PC-3 (cell line): ENCODE data around the gene TBC1D13. TPM values are rescaled to one million over a fixed set of nuclear protein-coding genes. Genes with fewer than 3 reads are reported as not detected.

Experiments used
- ATAC-seq: fragments of 200-7000 bp; cut with Tn5 transposase; 2 replicates; pipeline ENCODE4 v1.9.1; 2020; ENCODE audit warnings: mild to moderate bottlenecking, moderate library complexity
- BruUV-seq: library from RNA; stranded (reverse); fragments of 400-500 nt; replicated peaks from 2 replicates; lab custom pipeline; 2021; lab: Mats Ljungman, UMichigan
- CTCF ChIA-PET: fragments of 300-600 bp; sonication (Branson Sonifier 250); formaldehyde crosslinking; loops from one replicate; lab custom pipeline; 2022; ENCODE audit warnings: antibody characterized with exemption; lab: Charles Lee
- POLR2A ChIA-PET: fragments of 300-600 bp; sonication (Branson Sonifier 250); formaldehyde crosslinking; loops from one replicate; lab custom pipeline; 2022; ENCODE audit warnings: antibody characterized with exemption; ENCODE audit not compliant: unreplicated experiment; lab: Charles Lee
- DNase-seq: peaks from one replicate; pipeline ENCODE4 v3.0.0-alpha.2; 2015
- H2AFZ ChIP-seq: fragments of 300-600 bp; sonication (generic); 2 replicates; pipeline ENCODE4 v1.6.0; 2016; ENCODE audit warnings: antibody characterized with exemption, low read length
- H3F3A ChIP-seq: fragments of 300-600 bp; sonication (generic); one replicate; pipeline ENCODE4 v1.6.0; 2017; ENCODE audit warnings: antibody characterized with exemption, low read length, control low read depth, mild to moderate bottlenecking; ENCODE audit not compliant: unreplicated experiment
- H3K27ac ChIP-seq: fragments of 300-600 bp; sonication (generic); 2 replicates; pipeline ENCODE4 v1.5.1; 2016; ENCODE audit warnings: mild to moderate bottlenecking, low read length
- H3K27me3 ChIP-seq: fragments of 300-600 bp; sonication (generic); 2 replicates; pipeline ENCODE4 v1.6.1; 2016; ENCODE audit warnings: low read length, mixed read lengths
- H3K36me3 ChIP-seq: fragments of 300-600 bp; sonication (generic); 2 replicates; pipeline ENCODE4 v1.6.1; 2016; ENCODE audit warnings: low read depth, mixed run types, low read length, mixed read lengths
- H3K4me1 ChIP-seq: fragments of 300-600 bp; sonication (generic); 2 replicates; pipeline ENCODE4 v1.5.1; 2016; ENCODE audit warnings: low read length; ENCODE audit not compliant: insufficient read depth
- H3K4me2 ChIP-seq: fragments of 300-600 bp; sonication (generic); 2 replicates; pipeline ENCODE4 v1.6.0; 2016; ENCODE audit warnings: low read length
- H3K4me3 ChIP-seq: fragments of 300-600 bp; sonication (generic); 2 replicates; pipeline ENCODE4 v1.5.1; 2016; ENCODE audit warnings: mild to moderate bottlenecking, low read length, mixed read lengths
- H3K79me2 ChIP-seq: fragments of 300-600 bp; sonication (generic); 2 replicates; pipeline ENCODE4 v1.6.1; 2017; ENCODE audit warnings: low read length, mixed read lengths
- H3K9ac ChIP-seq: fragments of 300-600 bp; sonication (generic); 2 replicates; pipeline ENCODE4 v1.6.0; 2016; ENCODE audit warnings: mild to moderate bottlenecking, low read length
- H3K9me2 ChIP-seq: fragments of 300-600 bp; sonication (generic); replicated peaks from 2 replicates; pipeline ENCODE4 v1.6.1; 2016; ENCODE audit warnings: mixed run types, low read length, mixed read lengths
- H3K9me3 ChIP-seq: fragments of 300-600 bp; sonication (generic); 2 replicates; pipeline ENCODE4 v1.6.1; 2016; ENCODE audit warnings: low read length, mixed read lengths
- H4K20me1 ChIP-seq: fragments of 300-600 bp; sonication (generic); 2 replicates; pipeline ENCODE4 v1.6.1; 2016; ENCODE audit warnings: low read length, mixed read lengths
- EZH2 ChIP-seq: fragments of 300-600 bp; sonication (generic); IDR thresholded peaks from one replicate; pipeline ENCODE4 v1.6.1; 2017; ENCODE audit warnings: antibody characterized with exemption, mild to moderate bottlenecking, low read length; ENCODE audit not compliant: unreplicated experiment
- EZH2phosphoT487 ChIP-seq: fragments of 300-600 bp; sonication (generic); IDR thresholded peaks from 2 replicates; pipeline ENCODE4 v1.6.1; 2018; ENCODE audit warnings: mild to moderate bottlenecking, antibody characterized with exemption, low read length, borderline replicate concordance
- intact Hi-C: fragments of 100-400 bp; cut with micrococcal nuclease; formaldehyde crosslinking; loops from 2 replicates; pipeline ENCODE4 v1.9.0; 2023
- total RNA-seq: library from RNA; depleted of rRNA; stranded (reverse); fragments of >200 nt; gene quantifications from 2 replicates; pipeline ENCODE4 v1.2.3, GENCODE V29; 2014
- TF ChIP-seq, protein P1 (sequence below): fragments of 300-600 bp; sonication (generic); conservative IDR thresholded peaks from 2 replicates; pipeline ENCODE4 v1.5.1; 2017; ENCODE audit warnings: antibody characterized with exemption, low read depth, mild to moderate bottlenecking, low read length

Gene TBC1D13
- total RNA-seq, 1 experiment from 2014 or later, result 15.0 TPM

DNA sequence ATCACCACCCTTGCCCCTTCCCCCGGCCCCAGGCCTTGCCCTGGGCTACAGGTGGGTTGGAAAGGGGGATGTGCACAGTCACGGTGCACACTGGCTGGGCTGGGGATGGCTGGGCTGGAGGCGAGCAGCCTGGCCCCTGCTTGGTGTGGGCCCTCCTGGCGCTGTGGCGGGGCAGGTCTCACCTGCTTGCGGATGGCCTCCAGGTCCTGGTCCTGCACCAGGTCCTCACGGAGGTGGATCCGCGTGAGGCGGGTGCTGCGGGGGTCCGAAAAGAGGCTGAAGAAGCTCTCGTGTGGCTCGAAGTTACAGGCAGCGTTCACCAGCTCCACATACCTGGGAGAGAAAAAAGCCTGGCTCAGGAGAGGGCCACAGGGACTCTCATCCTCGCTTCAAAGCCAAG, 33.4 kb upstream of the TBC1D13 start:
- ChIA-PET POLR2A (no interaction called here), CTCF (no interaction called here)
- H2AFZ ChIP-seq, result no peak overlapping the region
- DNase-seq, result no peak
- TF ChIP-seq EZH2 (no peak), EZH2phosphoT487 (no peak)
- TF ChIP-seq, protein P1, sequence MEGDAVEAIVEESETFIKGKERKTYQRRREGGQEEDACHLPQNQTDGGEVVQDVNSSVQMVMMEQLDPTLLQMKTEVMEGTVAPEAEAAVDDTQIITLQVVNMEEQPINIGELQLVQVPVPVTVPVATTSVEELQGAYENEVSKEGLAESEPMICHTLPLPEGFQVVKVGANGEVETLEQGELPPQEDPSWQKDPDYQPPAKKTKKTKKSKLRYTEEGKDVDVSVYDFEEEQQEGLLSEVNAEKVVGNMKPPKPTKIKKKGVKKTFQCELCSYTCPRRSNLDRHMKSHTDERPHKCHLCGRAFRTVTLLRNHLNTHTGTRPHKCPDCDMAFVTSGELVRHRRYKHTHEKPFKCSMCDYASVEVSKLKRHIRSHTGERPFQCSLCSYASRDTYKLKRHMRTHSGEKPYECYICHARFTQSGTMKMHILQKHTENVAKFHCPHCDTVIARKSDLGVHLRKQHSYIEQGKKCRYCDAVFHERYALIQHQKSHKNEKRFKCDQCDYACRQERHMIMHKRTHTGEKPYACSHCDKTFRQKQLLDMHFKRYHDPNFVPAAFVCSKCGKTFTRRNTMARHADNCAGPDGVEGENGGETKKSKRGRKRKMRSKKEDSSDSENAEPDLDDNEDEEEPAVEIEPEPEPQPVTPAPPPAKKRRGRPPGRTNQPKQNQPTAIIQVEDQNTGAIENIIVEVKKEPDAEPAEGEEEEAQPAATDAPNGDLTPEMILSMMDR, result no peak
- no peak overlapping the region for H3K9ac ChIP-seq
- H3F3A ChIP-seq, result no peaks in the 10 kb centered on the region
- H3K27ac ChIP-seq, result no peak overlapping the region
- no peaks in the 10 kb centered on the region for H3K4me1 ChIP-seq
- H3K9me3 ChIP-seq, result no peaks in the 10 kb centered on the region
- no peaks in the 10 kb centered on the region for H4K20me1 ChIP-seq
- no peaks in the 10 kb centered on the region for H3K36me3 ChIP-seq
- H3K4me2 ChIP-seq, result no peak overlapping the region
- no peaks in the 10 kb centered on the region for H3K9me2 ChIP-seq
- no peak for ATAC-seq
- intact Hi-C loops, result no loop called here
- H3K27me3 ChIP-seq, result no peaks in the 10 kb centered on the region
- no TSS peak for BruUV-seq
- H3K79me2 ChIP-seq, result no peaks in the 10 kb centered on the region
- H3K4me3 ChIP-seq, result no peak overlapping the region

DNA sequence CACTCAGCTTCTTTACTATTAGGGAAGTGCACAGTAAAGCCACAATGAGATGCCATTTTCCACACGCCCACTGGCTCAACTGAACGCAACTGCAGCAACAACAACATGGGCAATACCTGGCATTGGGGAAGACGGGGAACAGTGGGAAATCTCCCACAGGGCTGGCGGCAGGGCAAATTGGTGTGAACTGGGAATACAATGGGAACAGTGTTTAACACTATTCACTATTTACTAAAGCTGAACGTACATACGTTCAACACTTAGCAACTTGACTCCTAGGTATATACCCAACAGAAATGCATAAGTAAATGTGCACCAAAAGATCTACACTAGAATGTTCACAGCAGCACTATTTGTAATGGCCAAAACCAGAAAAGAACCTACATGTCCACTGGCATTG, 29.5 kb upstream of the TBC1D13 start:
- ChIA-PET CTCF (no interaction called here), POLR2A (no interaction called here)
- Histone ChIP-seq H3K27ac (no peak overlapping the region), H3K4me1 (no peaks in the 10 kb centered on the region), H2AFZ (no peak overlapping the region), H3K9me3 (no peaks in the 10 kb centered on the region), H4K20me1 (no peaks in the 10 kb centered on the region), H3K4me2 (no peak overlapping the region), H3K9me2 (no peaks in the 10 kb centered on the region), H3K27me3 (no peaks in the 10 kb centered on the region), H3K9ac (no peak overlapping the region), H3K36me3 (no peaks in the 10 kb centered on the region), H3K4me3 (no peak overlapping the region), H3K79me2 (no peaks in the 10 kb centered on the region), H3F3A (no peaks in the 10 kb centered on the region)
- DNase-seq, result no peak
- intact Hi-C loops, result no loop called here
- TF ChIP-seq EZH2phosphoT487, result no peak
- TF ChIP-seq EZH2, result no peak
- BruUV-seq, result no TSS peak
- no peak for ATAC-seq

DNA sequence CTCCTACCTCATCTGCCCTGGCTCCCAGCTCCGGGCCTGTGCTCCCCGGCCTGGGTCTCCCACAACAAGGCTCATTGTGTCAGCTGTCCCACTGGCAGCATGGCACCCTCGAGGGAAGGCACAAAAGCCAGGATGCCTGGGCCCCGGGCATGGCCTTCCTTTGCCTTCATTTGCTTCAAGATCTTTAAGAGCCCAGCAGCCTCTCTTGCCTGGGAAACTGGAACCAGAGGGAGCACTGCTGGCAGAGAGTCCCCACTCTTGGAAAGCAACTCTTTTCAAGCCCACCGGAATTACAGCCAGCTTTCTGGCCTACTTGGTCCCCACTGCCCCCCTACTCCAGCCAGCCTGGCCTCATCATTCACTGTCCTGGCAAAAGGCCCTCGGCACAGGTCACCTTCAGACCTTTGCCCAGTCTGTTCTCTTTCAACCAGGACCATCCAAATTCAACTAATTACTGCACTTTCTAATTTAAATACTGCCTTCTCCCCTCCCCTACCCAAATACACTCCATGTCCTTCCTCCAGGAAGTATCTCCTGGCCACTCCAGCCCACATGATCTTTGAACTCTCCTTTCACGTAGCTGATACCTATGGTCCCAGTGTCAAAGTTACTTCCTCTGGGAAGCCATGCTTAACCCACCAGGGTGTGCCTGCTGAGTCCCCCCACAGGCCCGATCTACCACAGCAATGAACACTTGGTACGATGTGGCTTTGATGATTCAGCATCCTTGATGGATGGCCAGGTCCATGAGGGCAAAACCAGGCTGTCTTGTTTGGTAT, 24.2 kb upstream of the TBC1D13 start:
- Histone ChIP-seq H3K36me3 (no peaks in the 10 kb centered on the region), H3K9me3 (no peaks in the 10 kb centered on the region), H3F3A (no peaks in the 10 kb centered on the region), H3K27me3 (no peaks in the 10 kb centered on the region), H2AFZ (no peak overlapping the region), H3K4me3 (no peak overlapping the region), H4K20me1 (no peaks in the 10 kb centered on the region), H3K79me2 (no peaks in the 10 kb centered on the region), H3K4me1 (no peaks in the 10 kb centered on the region), H3K9me2 (no peaks in the 10 kb centered on the region), H3K9ac (no peak overlapping the region), H3K27ac (no peak overlapping the region), H3K4me2 (no peak overlapping the region)
- ChIA-PET POLR2A (no interaction called here), CTCF (no interaction called here)
- BruUV-seq, result no TSS peak
- ATAC-seq (no peak), DNase-seq (no peak)
- TF ChIP-seq EZH2, result no peak
- no peak for TF ChIP-seq EZH2phosphoT487
- TF ChIP-seq, protein P1, result no peak
- intact Hi-C loops, result no loop called here
